GOT3 (cell line): ENCODE data around the gene FCER2.

ENCODE experiments used
- DNase-seq: peaks from one replicate; lab custom pipeline; 2025; ENCODE audit warnings: mixed read lengths; lab: John Stamatoyannopoulos, UW

The FCER2 gene

GRCh38 chr19:7733376-7733775, 31.4 kb upstream of the FCER2 start:
- DNase-seq: no peak

- DNase-seq: no peak
These were observed 30.1 kb upstream of the FCER2 start, which contains the start of gene CLEC4G for GRCh38 chr19:7732045-7732444. TSS of gene CLEC4G (minus strand) at chr19:7732110. CDS start at chr19:7732102, 8 bp downstream.

GRCh38 chr19:7731615-7732014, 29.7 kb upstream of the FCER2 start:
- DNase-seq: no peak

GRCh38 chr19:7731218-7731595, 29.3 kb upstream of the FCER2 start:
- no peak for DNase-seq

- DNase-seq: no peak
These were observed 28.6 kb upstream of the FCER2 start for GRCh38 chr19:7730286-7731217.

- no peak for DNase-seq
These were observed 27.9 kb upstream of the FCER2 start for GRCh38 chr19:7729831-7730285.

GRCh38 chr19:7729211-7729610, 27.3 kb upstream of the FCER2 start:
- DNase-seq: no peak

- no peak for DNase-seq
These were observed 23.9 kb upstream of the FCER2 start for GRCh38 chr19:7725791-7726190.

GRCh38 chr19:7722231-7722651, 20.3 kb upstream of the FCER2 start:
- no peak for DNase-seq

GRCh38 chr19:7720351-7720750, 18.4 kb upstream of the FCER2 start:
- no peak for DNase-seq

GRCh38 chr19:7718668-7719067, 16.7 kb upstream of the FCER2 start:
- DNase-seq: no peak

GRCh38 chr19:7716762-7717161, 14.8 kb upstream of the FCER2 start:
- DNase-seq: no peak

- no peak for DNase-seq
These were observed 13.7 kb upstream of the FCER2 start for GRCh38 chr19:7715671-7716070.

- DNase-seq: no peak
These were observed 8.7 kb upstream of the FCER2 start for GRCh38 chr19:7710616-7711015.

GRCh38 chr19:7709932-7710460, 8.1 kb upstream of the FCER2 start:
- no peak for DNase-seq

- no peak for DNase-seq
These were observed 5.1 kb upstream of the FCER2 start for GRCh38 chr19:7706955-7707456.

GRCh38 chr19:7706188-7706954, 4.4 kb upstream of the FCER2 start:
- no peak for DNase-seq

- DNase-seq: no peak
These were observed 3.7 kb upstream of the FCER2 start for GRCh38 chr19:7705387-7706187.

- DNase-seq: no peak
These were observed 2.5 kb upstream of the FCER2 start for GRCh38 chr19:7704280-7705060.

- DNase-seq: no peak
These were observed 1.4 kb upstream of the FCER2 start for GRCh38 chr19:7703332-7703731.
